GM19035 (cell line): ENCODE measurements around the gene RGL2.
"Not testable (repeated sequence)": the region's sequence is repeated elsewhere in the genome, so short reads cannot be mapped to it uniquely, and the experiment has no call there.

ENCODE experiments used
- ATAC-seq: cut with Tn5 transposase; IDR thresholded peaks from one replicate; pipeline ENCODE4 v1.9.1; 2021; ENCODE audit not compliant: unreplicated experiment

RGL2 gene

GRCh38 chr6:33294086-33294823 is 4.5 kb downstream of the RGL2 start:
- no peak for ATAC-seq

DNA sequence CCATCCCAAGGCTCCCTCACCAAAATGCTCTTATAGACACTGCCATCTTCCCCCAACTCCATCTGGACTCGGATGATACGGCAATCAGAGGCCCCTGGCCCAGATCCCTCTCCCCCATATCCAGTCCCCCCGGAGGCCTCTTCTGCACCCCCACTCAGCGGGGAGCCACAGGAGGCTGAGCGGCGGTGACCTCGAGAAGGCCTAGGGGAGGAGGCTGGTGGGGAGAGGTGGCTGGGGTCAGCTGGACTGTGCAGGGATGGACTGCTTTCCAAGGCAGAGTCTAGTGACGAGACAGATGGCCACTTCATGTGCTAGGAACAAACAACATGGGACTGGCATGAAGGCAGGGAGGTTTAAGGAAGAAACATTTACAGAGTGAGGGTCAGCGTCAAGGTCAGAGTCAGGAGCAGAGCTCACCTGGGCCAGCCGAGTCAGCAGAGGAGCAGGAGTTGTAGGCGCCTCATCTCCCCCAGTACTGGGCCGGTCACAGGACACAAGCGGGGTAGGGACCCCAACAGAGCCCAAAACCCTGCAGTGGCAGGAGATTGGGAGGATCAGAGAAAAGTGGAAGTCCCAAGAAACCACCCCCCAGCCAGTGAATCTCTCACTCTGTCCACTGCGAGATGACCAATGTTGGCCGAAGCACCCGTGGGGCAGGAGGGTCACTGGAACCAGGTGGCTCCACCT is 5.6 kb downstream of the RGL2 start:
- ATAC-seq: no peak

GRCh38 chr6:33290459-33290858 is 8.3 kb downstream of the RGL2 start:
- ATAC-seq: no peak

- peak; percentile 16 for ATAC-seq
Observed at GRCh38 chr6:33289784-33290315, 8.9 kb downstream of the RGL2 start.

GRCh38 chr6:33288921-33289783 is 9.6 kb downstream of the RGL2 start, which contains the start of the genes PFDN6 and WDR46:
Gene PFDN6 (plus strand): TSS chr6:33289601. CDS start chr6:33289857, 256 bp downstream.
Gene WDR46 (minus strand): TSS chr6:33289239. CDS start chr6:33289170, 69 bp downstream.
- peak; percentile 90 for ATAC-seq

- ATAC-seq: no peak
Observed at GRCh38 chr6:33288141-33288920, 10.4 kb downstream of the RGL2 start.

DNA sequence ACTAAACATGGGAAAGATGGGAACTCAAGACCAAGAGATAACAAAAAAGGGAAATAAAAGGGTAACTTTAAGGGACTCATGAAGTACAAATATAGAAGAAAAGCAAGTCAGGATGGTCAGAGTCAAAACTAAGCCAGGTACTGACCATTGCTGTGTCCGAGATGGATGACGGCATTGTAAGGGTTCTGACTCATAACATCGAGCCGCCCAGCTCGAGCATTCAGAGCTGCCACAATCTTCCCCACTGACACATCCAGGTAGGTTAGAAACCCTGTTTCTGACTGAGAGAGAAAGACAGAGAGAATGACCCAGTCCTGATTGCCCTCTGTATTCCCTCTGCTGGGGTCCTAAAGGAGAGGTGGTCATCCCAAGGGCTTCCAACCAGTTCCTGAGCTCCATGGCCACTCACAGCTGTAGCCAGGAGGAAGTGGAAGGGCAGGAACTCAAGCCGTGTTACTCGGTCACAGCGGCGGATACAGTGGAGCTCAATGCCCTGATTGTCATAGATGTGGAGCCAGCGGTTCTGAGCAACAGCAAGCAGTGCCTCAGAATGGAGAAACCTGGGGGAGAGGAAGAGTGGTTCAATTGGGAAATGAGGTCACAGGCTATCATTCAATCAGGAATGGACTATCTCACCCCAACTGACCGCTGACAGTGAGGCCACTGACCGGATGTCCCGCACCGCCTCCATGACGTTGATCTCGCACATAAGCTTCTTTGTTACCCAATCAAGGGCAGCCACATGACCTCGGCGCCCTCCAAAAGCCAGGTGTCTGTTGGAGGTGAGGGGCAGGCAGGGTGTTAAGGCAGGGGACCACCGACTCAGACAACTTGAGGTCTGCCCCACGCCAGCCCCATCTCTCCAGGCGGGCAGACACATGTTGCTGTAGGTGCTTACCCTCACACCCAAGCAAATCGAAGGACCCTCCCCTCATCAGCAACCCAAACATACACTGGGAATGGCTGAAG is 11.5 kb downstream of the RGL2 start:
- ATAC-seq: no peak

DNA sequence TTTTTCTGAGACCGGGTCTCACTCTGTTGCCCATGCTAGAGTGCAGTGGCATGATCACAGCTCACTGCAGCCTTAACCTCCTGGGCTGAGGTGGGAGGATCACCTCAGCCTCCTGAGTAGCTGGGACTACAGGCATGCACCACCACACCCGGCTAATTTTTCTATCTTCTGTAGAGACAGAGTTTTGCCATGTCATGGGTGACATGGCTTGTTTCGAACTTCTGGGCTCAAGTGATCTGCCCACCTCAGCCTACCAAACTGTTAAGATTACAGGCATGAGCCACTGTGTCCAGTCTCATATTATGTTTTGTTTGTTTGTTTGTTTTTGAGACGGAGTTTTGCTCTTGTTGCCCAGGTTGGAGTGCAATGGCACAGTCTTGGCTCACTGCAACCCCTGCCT is 13.5 kb downstream of the RGL2 start:
- not testable (repeated sequence) for ATAC-seq

- no peak for ATAC-seq
Observed at GRCh38 chr6:33280539-33280938, 18.2 kb downstream of the RGL2 start.

DNA sequence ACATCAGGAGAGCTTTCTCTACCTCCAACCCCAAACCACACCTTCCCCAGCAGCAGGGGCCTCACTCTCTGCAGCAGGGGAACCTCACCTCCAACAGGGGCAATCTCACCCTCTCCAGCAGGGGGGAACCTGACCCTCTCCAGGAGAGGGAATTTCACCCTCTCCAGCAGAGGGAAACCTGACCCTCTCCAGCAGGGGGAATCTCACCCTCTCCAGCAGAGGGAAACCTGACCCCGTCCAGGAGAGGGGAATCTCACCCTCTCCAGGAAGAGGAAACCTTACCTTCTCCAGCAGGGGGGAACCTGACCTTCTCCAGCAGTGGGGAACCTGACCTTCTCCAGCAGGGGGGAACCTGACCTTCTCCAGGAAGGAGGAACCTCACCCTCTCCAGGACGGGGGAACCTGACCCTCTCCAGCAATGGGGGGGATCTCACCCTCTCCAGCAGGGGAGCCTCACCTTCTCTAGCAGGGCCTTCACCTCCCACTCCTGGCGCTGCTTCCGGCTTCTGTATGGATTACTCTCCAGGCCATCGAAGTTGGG is 18.7 kb downstream of the RGL2 start:
- ATAC-seq: no peak

DNA sequence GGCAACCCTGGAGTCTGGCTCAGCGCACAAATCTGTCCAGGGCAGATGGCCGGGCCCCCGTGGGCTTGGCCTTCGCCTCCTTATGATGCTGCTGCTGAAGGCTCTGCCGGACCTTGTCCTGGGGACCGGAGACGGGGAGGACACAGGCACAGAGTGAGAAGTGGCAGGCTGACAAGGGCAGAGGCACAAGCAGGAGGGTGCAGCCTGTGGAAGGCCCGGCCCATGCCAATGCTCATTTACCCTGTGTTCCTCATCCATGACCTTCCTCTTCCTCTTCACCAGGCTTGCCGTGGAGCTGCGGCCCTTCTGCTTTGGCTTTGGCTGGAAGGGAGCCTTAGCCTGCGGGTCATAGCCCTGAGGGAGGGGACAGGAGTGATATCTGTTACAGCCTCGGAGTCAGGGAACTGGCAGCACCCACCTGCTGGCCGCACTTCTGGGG is 19.5 kb downstream of the RGL2 start:
- ATAC-seq: no peak

DNA sequence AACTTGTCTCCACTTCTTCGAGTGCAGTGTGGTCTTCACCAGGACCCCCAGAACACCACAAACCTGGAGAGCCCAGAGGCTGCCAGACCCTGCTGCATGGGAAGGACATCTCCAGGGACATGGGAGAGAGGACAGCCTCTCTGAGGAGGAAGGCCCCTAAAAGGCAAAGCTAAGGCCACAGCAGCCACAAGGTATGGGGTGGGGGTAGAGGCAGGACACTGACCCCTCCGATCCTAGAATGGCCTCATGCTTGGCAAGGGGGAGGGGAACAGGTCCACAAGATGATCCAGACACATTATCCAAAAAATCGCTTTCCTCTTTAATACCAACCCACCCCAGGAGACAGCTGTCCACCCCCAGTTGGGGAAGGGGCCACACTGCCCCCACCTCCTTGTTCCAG is 19.9 kb downstream of the RGL2 start:
- ATAC-seq: no peak

- ATAC-seq: no peak
Observed at GRCh38 chr6:33278392-33278741, 20.4 kb downstream of the RGL2 start.

GRCh38 chr6:33277663-33278391 is 20.9 kb downstream of the RGL2 start:
- peak; percentile 8 for ATAC-seq

GRCh38 chr6:33276864-33277662 is 21.7 kb downstream of the RGL2 start, which contains the start of gene B3GALT4:
Gene B3GALT4 (plus strand): TSS chr6:33277123. CDS start chr6:33277420, 297 bp downstream.
- ATAC-seq: peak; percentile 52

- no peak for ATAC-seq
Observed at GRCh38 chr6:33276581-33276863, 22.2 kb downstream of the RGL2 start.

GRCh38 chr6:33275795-33276580 is 22.8 kb downstream of the RGL2 start:
- ATAC-seq: not testable (repeated sequence)
